CD4-positive, alpha-beta T cell treated with Interleukin-10 for 1 hour (primary cell): ENCODE results near the gene NYNRIN.
A peak's percentile ranks its signal among the peaks of the same experiment; 100 is the strongest.
"Not testable (repeated sequence)": the region's sequence is repeated elsewhere in the genome, so short reads cannot be mapped to it uniquely, and the experiment has no call there.

Source experiments
- DNase-seq: peaks from one replicate; pipeline ENCODE4 v3.0.0-alpha.2; 2020

The NYNRIN gene

GRCh38 chr14:24434676-24435075 lies 35.9 kb downstream of the NYNRIN start:
- no peak for DNase-seq

- no peak for DNase-seq
Measured at GRCh38 chr14:24435192-24435810, 36.5 kb downstream of the NYNRIN start.

GRCh38 chr14:24435998-24436354 lies 37.2 kb downstream of the NYNRIN start:
- DNase-seq: no peak

GRCh38 chr14:24436355-24437019 lies 37.7 kb downstream of the NYNRIN start:
- peak; percentile 73 for DNase-seq

GRCh38 chr14:24437020-24437735 lies 38.4 kb downstream of the NYNRIN start:
- peak; percentile 23 for DNase-seq

- no peak for DNase-seq
Measured at GRCh38 chr14:24437736-24438067, 38.9 kb downstream of the NYNRIN start.

- no peak for DNase-seq
Measured at GRCh38 chr14:24438223-24439097, 39.7 kb downstream of the NYNRIN start.

- no peak for DNase-seq
Measured at GRCh38 chr14:24439257-24439656, 40.5 kb downstream of the NYNRIN start.

- DNase-seq: no peak
Measured at GRCh38 chr14:24439830-24440605, 41.2 kb downstream of the NYNRIN start.

- no peak for DNase-seq
Measured at GRCh38 chr14:24440606-24441399, 42.0 kb downstream of the NYNRIN start.

GRCh38 chr14:24441485-24441884 lies 42.7 kb downstream of the NYNRIN start:
- DNase-seq: no peak

- DNase-seq: no peak
Measured at GRCh38 chr14:24441904-24442239, 43.1 kb downstream of the NYNRIN start.

- peak; percentile 99 for DNase-seq
Measured at GRCh38 chr14:24442240-24443052, 43.6 kb downstream of the NYNRIN start, which contains the start of gene SDR39U1. Gene SDR39U1, minus strand, starts transcription at chr14:24442776. Its CDS starts 7 bp downstream, at chr14:24442769.

GRCh38 chr14:24443053-24443665 lies 44.4 kb downstream of the NYNRIN start:
- no peak for DNase-seq

- DNase-seq: not testable (repeated sequence)
Measured at GRCh38 chr14:24450828-24451227, 52.0 kb downstream of the NYNRIN start.

- DNase-seq: no peak
Measured at GRCh38 chr14:24456980-24457379, 58.2 kb downstream of the NYNRIN start.

- no peak for DNase-seq
Measured at GRCh38 chr14:24458736-24459135, 59.9 kb downstream of the NYNRIN start.

- no peak for DNase-seq
Measured at GRCh38 chr14:24459331-24459730, 60.5 kb downstream of the NYNRIN start.

GRCh38 chr14:24461336-24461735 lies 62.5 kb downstream of the NYNRIN start:
- DNase-seq: no peak
